Subcutaneous abdominal adipose tissue (tissue), 5 donors: ENCODE results near the gene DXO.
"Not testable (repeated sequence)": the region's sequence is repeated elsewhere in the genome, so short reads cannot be mapped to it uniquely, and the experiment has no call there.

Experiments used
- H3K27ac ChIP-seq: one replicate; pipeline ENCODE4 v1.7.0; 2013; ENCODE audit warnings: low read depth, mild to moderate bottlenecking, inconsistent platforms, low read length, moderate library complexity
- H3K27me3 ChIP-seq, 5 donors: one replicate each; pipeline ENCODE4 v1.7.0; 2013; ENCODE audit warnings: low read length in 5 of 5, inconsistent platforms in 1 of 5; ENCODE audit not compliant: control insufficient read depth in 5 of 5, insufficient read depth in 4 of 5
- H3K36me3 ChIP-seq, 5 donors: one replicate each; pipeline ENCODE4 v1.7.0; 2013; ENCODE audit warnings: low read length in 5 of 5; ENCODE audit not compliant: control insufficient read depth in 5 of 5, insufficient read depth in 5 of 5
- H3K4me1 ChIP-seq, 5 donors: one replicate each; pipeline ENCODE4 v1.7.0; 2013; ENCODE audit warnings: low read length in 5 of 5, mild to moderate bottlenecking in 3 of 5, moderate library complexity in 1 of 5; ENCODE audit not compliant: control insufficient read depth in 5 of 5, insufficient read depth in 5 of 5
- H3K4me3 ChIP-seq, 5 donors: one replicate each; pipeline ENCODE4 v1.7.0; 2013; ENCODE audit warnings: low read length in 5 of 5, low read depth in 1 of 5
- H3K9ac ChIP-seq, 5 donors: one replicate each; pipeline ENCODE4 v1.7.0; 2013; ENCODE audit warnings: low read length in 5 of 5, mild to moderate bottlenecking in 4 of 5, moderate library complexity in 3 of 5
- H3K9me3 ChIP-seq, 5 donors: one replicate each; pipeline ENCODE4 v1.7.0; 2013; ENCODE audit warnings: low read length in 5 of 5; ENCODE audit not compliant: control insufficient read depth in 5 of 5
- donor health status: healthy.
- donor health status: healthy.
- donor health status: healthy.
- donor health status: healthy.
- donor health status: healthy.

The DXO gene

DNA sequence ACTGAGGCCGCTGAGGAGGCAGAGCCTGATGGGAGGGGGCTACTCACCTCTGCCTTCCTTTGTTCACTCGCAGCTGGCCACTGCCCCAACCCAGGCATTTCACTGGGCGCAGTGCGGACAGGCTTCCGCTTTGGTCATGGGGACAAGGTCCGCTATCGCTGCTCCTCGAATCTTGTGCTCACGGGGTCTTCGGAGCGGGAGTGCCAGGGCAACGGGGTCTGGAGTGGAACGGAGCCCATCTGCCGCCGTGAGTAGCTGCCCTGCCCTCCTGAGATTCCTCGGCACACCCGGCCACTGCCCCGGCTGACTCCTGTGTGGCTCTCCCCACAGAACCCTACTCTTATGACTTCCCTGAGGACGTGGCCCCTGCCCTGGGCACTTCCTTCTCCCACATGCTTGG is 38.4 kb downstream of the DXO start:
- peaks cover 0 to 11% (median 6%) of the 10 kb centered on the region in 5 donors for H3K4me1 ChIP-seq
- H3K9ac ChIP-seq: no peak overlapping the region
- no peaks in the 10 kb centered on the region for H3K9me3 ChIP-seq
- H3K27me3 ChIP-seq: peaks cover 0 to 2% (median 0%) of the 10 kb centered on the region in 5 donors
- peaks cover 0 to 6% (median 0%) of the 10 kb centered on the region in 5 donors for H3K36me3 ChIP-seq
- no peak overlapping the region for H3K27ac ChIP-seq
- no peak overlapping the region for H3K4me3 ChIP-seq

DNA sequence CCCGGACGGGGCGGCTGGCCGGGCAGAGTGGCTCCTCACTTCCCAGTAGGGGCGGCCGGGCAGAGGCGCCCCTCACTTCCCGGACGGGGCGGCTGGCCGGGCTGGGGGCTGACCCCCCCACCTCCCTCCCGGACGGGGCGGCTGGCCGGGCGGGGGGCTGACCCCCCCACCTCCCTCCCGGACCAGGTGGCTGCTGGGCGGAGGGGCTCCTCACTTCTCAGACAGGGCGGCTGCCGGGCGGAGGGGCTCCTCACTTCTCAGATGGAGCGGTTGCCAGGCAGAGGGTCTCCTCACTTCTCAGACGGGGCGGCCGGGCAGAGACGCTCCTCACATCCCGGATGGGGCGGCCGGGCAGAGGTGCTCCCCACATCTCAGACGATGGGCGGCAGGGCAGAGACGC is 39.8 kb downstream of the DXO start:
- H3K27me3 ChIP-seq, H3K9me3 ChIP-seq, H3K9ac ChIP-seq, H3K36me3 ChIP-seq, H3K27ac ChIP-seq, H3K4me3 ChIP-seq: not testable (repeated sequence)
- H3K4me1 ChIP-seq: peaks cover 5 to 25% (median 18%) of the 10 kb centered on the region in 5 donors

DNA sequence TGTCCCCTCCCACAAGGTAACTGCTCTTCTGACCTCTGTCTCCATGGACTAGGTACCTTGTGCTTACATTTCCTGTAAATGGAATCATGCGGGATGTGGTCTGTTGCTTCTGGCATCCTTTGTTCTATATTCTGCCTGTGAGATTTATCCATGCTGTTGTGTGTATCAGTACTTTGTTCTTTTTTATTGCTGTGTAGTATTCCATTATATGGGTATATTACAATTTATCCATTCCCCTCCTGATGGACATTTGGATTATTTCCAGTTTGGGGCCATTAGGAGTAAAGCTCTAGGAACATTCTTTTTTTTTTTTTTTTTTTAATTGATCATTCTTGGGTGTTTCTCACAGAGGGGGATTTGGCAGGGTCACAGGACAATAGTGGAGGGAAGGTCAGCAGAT is 41.0 kb downstream of the DXO start:
- H3K27ac ChIP-seq: no peak overlapping the region
- peaks cover 6 to 25% (median 19%) of the 10 kb centered on the region in 5 donors for H3K4me1 ChIP-seq
- no peak overlapping the region for H3K9ac ChIP-seq
- peaks cover 0 to 3% (median 0%) of the 10 kb centered on the region in 5 donors for H3K36me3 ChIP-seq
- no peaks in the 10 kb centered on the region for H3K9me3 ChIP-seq
- no peak overlapping the region for H3K4me3 ChIP-seq
- H3K27me3 ChIP-seq: peaks cover 0 to 2% (median 0%) of the 10 kb centered on the region in 5 donors

DNA sequence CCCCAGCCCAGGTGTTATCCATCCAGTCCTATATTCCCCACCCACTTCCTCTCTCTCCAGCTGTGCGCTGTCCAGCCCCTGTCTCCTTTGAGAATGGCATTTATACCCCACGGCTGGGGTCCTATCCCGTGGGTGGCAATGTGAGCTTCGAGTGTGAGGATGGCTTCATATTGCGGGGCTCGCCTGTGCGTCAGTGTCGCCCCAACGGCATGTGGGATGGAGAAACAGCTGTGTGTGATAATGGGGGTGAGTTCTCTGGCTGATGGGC is 43.3 kb downstream of the DXO start:
- H3K4me1 ChIP-seq: peaks cover 6 to 21% (median 16%) of the 10 kb centered on the region in 5 donors
- H3K4me3 ChIP-seq: peak overlapping the region in 3 of 5 donors; percentile 25 to 61 (median 59)
- no peaks in the 10 kb centered on the region for H3K9me3 ChIP-seq
- peaks cover 0 to 2% (median 0%) of the 10 kb centered on the region in 5 donors for H3K27me3 ChIP-seq
- peaks cover 0 to under 1% (median 0%) of the 10 kb centered on the region in 5 donors for H3K36me3 ChIP-seq
- H3K27ac ChIP-seq: no peak overlapping the region
- H3K9ac ChIP-seq: peak overlapping the region in 1 of 5 donors; percentile 11

DNA sequence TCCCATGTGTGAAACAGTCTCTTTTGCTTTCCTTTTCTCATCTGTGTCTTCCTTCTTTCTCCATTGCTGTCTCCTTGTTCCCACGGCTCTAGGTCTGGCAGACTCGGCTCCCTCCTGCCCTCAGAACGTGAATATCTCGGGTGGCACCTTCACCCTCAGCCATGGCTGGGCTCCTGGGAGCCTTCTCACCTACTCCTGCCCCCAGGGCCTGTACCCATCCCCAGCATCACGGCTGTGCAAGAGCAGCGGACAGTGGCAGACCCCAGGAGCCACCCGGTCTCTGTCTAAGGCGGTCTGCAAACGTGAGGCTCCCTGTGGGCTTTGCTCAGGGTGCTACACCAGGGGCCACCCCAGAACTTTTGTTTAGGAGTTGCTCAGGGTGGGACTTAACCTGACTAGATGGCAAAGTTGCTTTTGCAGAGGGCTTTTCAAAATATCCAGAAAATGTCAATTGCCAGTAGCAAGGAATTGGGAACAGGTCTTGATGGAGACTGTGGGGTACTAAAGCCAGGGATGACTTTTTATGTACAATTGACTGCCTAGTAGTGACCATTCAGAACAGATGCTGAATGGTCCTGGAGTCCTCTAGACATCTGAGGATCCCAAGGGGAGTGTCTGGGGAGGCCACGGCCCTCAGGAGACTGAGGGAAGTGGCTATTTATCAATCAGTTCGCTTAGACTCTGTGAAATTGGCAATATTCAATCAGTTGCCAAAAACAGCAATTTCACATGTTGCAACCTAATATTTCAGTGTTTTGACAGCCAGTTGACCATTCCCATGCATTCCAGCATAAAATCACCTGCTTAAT is 43.9 kb downstream of the DXO start:
- Histone ChIP-seq H3K27ac (no peak overlapping the region), H3K4me3 (peak overlapping the region; percentile 47 to 76 (median 59)), H3K9me3 (no peaks in the 10 kb centered on the region), H3K9ac (peak overlapping the region; percentile 11 to 60 (median 45)), H3K36me3 (no peaks in the 10 kb centered on the region), H3K27me3 (peaks cover 0 to 2% (median 0%) of the 10 kb centered on the region in 5 donors), H3K4me1 (peaks cover 6 to 21% (median 16%) of the 10 kb centered on the region in 5 donors)

DNA sequence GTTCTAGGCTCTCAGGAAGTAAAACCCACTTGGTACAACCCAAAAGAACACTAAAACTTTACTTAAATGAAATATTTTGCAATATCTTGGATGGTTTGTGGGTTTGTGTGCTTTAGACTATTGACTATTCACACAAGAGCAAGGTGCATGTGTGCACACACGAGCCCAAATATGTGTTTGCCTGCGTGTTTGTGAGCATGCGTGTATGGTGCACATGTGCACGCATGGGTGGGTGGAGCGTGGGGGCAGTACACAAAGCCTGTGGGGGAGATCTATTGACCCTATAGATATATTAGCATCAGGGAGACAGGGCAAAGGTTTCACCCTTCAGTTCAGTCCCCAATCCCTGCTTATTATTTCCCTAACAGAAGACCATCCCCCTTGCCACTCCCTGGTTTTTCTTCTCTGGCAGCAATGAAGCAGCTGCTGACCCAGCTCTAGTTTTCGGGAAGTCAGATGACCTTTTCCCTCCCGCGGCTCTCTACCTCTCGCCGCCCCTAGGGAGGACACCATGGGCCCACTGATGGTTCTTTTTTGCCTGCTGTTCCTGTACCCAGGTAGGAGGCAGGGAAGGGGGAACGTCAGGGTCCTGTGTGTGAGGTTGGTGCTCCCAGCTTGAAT is 44.6 kb downstream of the DXO start, which contains the start of gene C2:
Gene C2, plus strand, starts transcription at position 476 of the 621 bp plus-strand sequence. Its CDS starts 36 bp downstream, at position 512.
- Histone ChIP-seq H3K4me1 (peaks cover 6 to 21% (median 16%) of the 10 kb centered on the region in 5 donors), H3K4me3 (peak within 1 kb of the TSS; percentile 47 to 76 (median 59)), H3K9me3 (no peaks in the 10 kb centered on the region), H3K9ac (peak within 1 kb of the TSS; percentile 11 to 60 (median 45)), H3K36me3 (no peaks in the 10 kb centered on the region), H3K27me3 (peaks cover 0 to 2% (median 0%) of the 10 kb centered on the region in 5 donors), H3K27ac (no peak within 1 kb of the TSS)

DNA sequence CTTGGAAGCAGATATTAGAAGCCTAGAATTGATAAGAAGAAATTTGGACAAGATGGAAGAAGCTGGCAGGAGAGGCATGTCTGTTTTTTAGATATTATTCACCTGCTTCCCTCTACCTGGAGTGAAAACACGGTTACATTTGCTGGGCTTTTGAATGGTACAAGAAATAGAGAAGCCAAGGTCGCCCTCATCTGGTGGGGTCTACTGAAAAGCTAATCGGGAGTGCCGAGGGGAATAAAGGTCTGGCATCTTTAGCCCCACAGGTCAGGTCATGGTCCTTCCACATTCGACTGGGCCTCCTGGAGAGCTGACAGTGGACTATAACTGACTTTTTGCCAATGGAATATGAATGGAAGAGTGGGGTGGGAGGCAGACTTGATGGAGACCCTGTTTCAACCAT is 49.0 kb downstream of the DXO start:
- Histone ChIP-seq H3K27me3 (no peaks in the 10 kb centered on the region), H3K9me3 (no peaks in the 10 kb centered on the region), H3K9ac (no peak overlapping the region), H3K4me1 (peaks cover 4 to 9% (median 6%) of the 10 kb centered on the region in 5 donors), H3K4me3 (no peak overlapping the region), H3K27ac (no peak overlapping the region), H3K36me3 (no peaks in the 10 kb centered on the region)

DNA sequence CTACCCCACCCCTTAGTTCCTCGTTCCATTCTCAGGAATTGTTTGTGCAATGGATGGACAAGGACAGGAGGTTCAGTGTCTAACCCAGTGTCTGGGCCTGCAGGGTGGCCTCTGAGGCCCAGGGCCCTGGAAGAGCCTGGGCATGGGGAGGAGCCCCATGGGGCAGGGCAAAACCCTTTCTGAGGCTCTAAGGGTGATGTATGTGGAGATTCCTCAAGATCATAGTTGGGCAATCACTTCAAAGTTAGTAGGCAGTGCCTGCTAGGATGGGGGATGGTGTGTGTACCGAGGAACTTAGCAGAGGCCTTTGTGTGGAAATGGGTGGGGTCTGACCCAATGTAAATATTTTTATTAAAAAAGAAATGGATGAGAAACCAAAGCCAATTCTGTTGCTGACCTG is 51.1 kb downstream of the DXO start:
- Histone ChIP-seq H3K4me1 (no peaks in the 10 kb centered on the region), H3K4me3 (no peak overlapping the region), H3K9me3 (no peaks in the 10 kb centered on the region), H3K27me3 (no peaks in the 10 kb centered on the region), H3K9ac (no peak overlapping the region), H3K36me3 (no peaks in the 10 kb centered on the region), H3K27ac (no peak overlapping the region)
